H1 (cell line): Measurements from ENCODE around the gene LCAT. TPM values are rescaled to one million over a fixed set of nuclear protein-coding genes. Genes with fewer than 3 reads are reported as not detected.

Experiments
- CTCF ChIA-PET: fragments of 300-600 bp; sonication (Branson Sonifier 250); formaldehyde crosslinking; loops from one replicate; lab custom pipeline; 2021; ENCODE audit not compliant: partially characterized antibody; lab: Charles Lee
- POLR2A ChIA-PET: fragments of 300-600 bp; sonication (Branson Sonifier 250); formaldehyde crosslinking; loops from one replicate; lab custom pipeline; 2021; ENCODE audit warnings: inconsistent platforms; ENCODE audit not compliant: partially characterized antibody; lab: Charles Lee
- DNase-seq, 2 experiments: peaks; one replicate each; pipeline versions ENCODE4 v3.0.0 to v3.0.0-alpha.2; 2010 to 2022; ENCODE audit warnings: low spot score in 2 of 2, low read depth in 1 of 2, mixed read lengths in 1 of 2
- FAIRE-seq: peaks from 2 replicates; lab custom pipeline; 2011; peaks lifted over from hg19 to GRCh38; lab: Jason Lieb, UNC
- H2AFZ ChIP-seq: 2 replicates; pipeline ENCODE4 v1.8.1; 2012; ENCODE audit warnings: low read length, inconsistent platforms
- H2AK5ac ChIP-seq: 2 replicates; pipeline ENCODE4 v1.6.1; 2013; ENCODE audit warnings: low read depth, low read length
- H2BK120ac ChIP-seq: replicated peaks from 2 replicates; pipeline ENCODE3; 2013; ENCODE audit warnings: low read depth, low read length, inconsistent platforms
- H2BK12ac ChIP-seq: 2 replicates; pipeline ENCODE4 v1.6.1; 2013; ENCODE audit warnings: low read depth, low read length
- H2BK15ac ChIP-seq: 2 replicates; pipeline ENCODE4 v1.6.1; 2013; ENCODE audit warnings: low read length
- H2BK20ac ChIP-seq: 2 replicates; pipeline ENCODE4 v1.6.1; 2013; ENCODE audit warnings: low read length
- H2BK5ac ChIP-seq: 2 replicates; pipeline ENCODE4 v1.6.1; 2013; ENCODE audit warnings: low read depth, low read length
- H3K14ac ChIP-seq: 2 replicates; pipeline ENCODE4 v1.6.1; 2013; ENCODE audit warnings: inconsistent platforms; ENCODE audit not compliant: insufficient read length
- H3K18ac ChIP-seq: 2 replicates; pipeline ENCODE4 v1.6.1; 2013; ENCODE audit warnings: low read length; ENCODE audit errors: extremely low read depth
- H3K23ac ChIP-seq: 2 replicates; pipeline ENCODE4 v1.6.1; 2013; ENCODE audit warnings: inconsistent platforms; ENCODE audit not compliant: insufficient read length
- H3K23me2 ChIP-seq: 2 replicates; pipeline ENCODE4 v1.6.1; 2013; ENCODE audit warnings: low read depth, low read length
- H3K27ac ChIP-seq: 2 replicates; pipeline ENCODE4 v1.6.1; 2011; ENCODE audit warnings: low read depth, low read length, inconsistent platforms
- H3K27me3 ChIP-seq, 4 experiments: replicated peaks in 1 of 4; 1 replicate in 1 of 4; 2 replicates in 3 of 4; pipeline versions ENCODE4 v1.6.1 to v1.8.1; 2011 to 2013; ENCODE audit warnings: low read length in 3 of 4, mild to moderate bottlenecking in 3 of 4, inconsistent platforms in 2 of 4, mixed read lengths in 2 of 4, moderate library complexity in 1 of 4; ENCODE audit not compliant: control insufficient read depth in 3 of 4, insufficient read depth in 3 of 4; ENCODE audit errors: extremely low read depth in 1 of 4
- H3K36me3 ChIP-seq, 4 experiments: 2 replicates each; pipeline versions ENCODE4 v1.6.1 to v1.8.1; 2011 to 2013; ENCODE audit warnings: mild to moderate bottlenecking in 4 of 4, low read length in 3 of 4, moderate library complexity in 2 of 4, control low read depth in 1 of 4, inconsistent platforms in 1 of 4; ENCODE audit not compliant: insufficient read depth in 4 of 4, control insufficient read depth in 2 of 4
- H3K4ac ChIP-seq: replicated peaks from 2 replicates; pipeline ENCODE3; 2013; ENCODE audit warnings: low read length, low read depth, mixed read lengths, inconsistent platforms; ENCODE audit not compliant: insufficient read length
- H3K4me1 ChIP-seq, 4 experiments: replicated peaks in 1 of 4; 1 replicate in 1 of 4; 2 replicates in 3 of 4; pipeline versions ENCODE4 v1.6.1 to v1.8.1; 2011 to 2013; ENCODE audit warnings: low read length in 3 of 4, inconsistent platforms in 2 of 4, mixed read lengths in 1 of 4; ENCODE audit not compliant: insufficient read depth in 4 of 4, control insufficient read depth in 3 of 4
- H3K4me2 ChIP-seq, 2 experiments: 2 replicates each; pipeline versions ENCODE4 v1.6.1 to v1.8.1; 2011 to 2013; ENCODE audit warnings: low read depth in 2 of 2, low read length in 2 of 2, control low read depth in 1 of 2, inconsistent platforms in 1 of 2, mild to moderate bottlenecking in 1 of 2; ENCODE audit not compliant: insufficient read depth in 1 of 2
- H3K4me3 ChIP-seq, 4 experiments: fragments of 200-600, 300-600 bp in 1 of 4; sonication (generic), shearing (Covaris generic), sonication (Bioruptor Twin) in 1 of 4; 2 replicates each; pipeline versions ENCODE4 v1.5.1 to v1.8.1; 2011 to 2016; ENCODE audit warnings: low read length in 4 of 4, low read depth in 3 of 4, control low read depth in 2 of 4, inconsistent platforms in 2 of 4, mild to moderate bottlenecking in 2 of 4, mixed read lengths in 1 of 4, moderate library complexity in 1 of 4; ENCODE audit not compliant: insufficient read depth in 2 of 4; ENCODE audit errors: extremely low read depth in 1 of 4
- H3K56ac ChIP-seq: replicated peaks from 2 replicates; pipeline ENCODE3; 2013; ENCODE audit warnings: low read depth, mild to moderate bottlenecking, mixed read lengths, low read length, inconsistent platforms; ENCODE audit not compliant: insufficient read length
- H3K79me1 ChIP-seq: 2 replicates; pipeline ENCODE4 v1.6.1; 2013; ENCODE audit warnings: low read depth, low read length, control low read depth
- H3K79me2 ChIP-seq, 2 experiments: 2 replicates each; pipeline versions ENCODE4 v1.6.1 to v1.8.1; 2012 to 2013; ENCODE audit warnings: low read length in 2 of 2, mild to moderate bottlenecking in 2 of 2, inconsistent platforms in 1 of 2; ENCODE audit not compliant: insufficient read depth in 2 of 2, control insufficient read depth in 1 of 2
- H3K9ac ChIP-seq, 4 experiments: replicated peaks in 1 of 4; 1 replicate in 1 of 4; 2 replicates in 3 of 4; pipeline versions ENCODE4 v1.6.1 to v1.8.1; 2011 to 2013; ENCODE audit warnings: low read depth in 3 of 4, low read length in 3 of 4, control low read depth in 2 of 4, mild to moderate bottlenecking in 2 of 4, moderate library complexity in 2 of 4, inconsistent platforms in 1 of 4; ENCODE audit errors: extremely low read depth in 1 of 4
- H3K9me3 ChIP-seq, 2 experiments: 2 replicates each; pipeline versions ENCODE4 v1.6.1 to v1.8.1; 2012 to 2013; ENCODE audit warnings: mild to moderate bottlenecking in 2 of 2, moderate library complexity in 2 of 2, control low read depth in 1 of 2, inconsistent platforms in 1 of 2, low read depth in 1 of 2, low read length in 1 of 2, mixed read lengths in 1 of 2; ENCODE audit not compliant: insufficient read depth in 2 of 2
- H4K20me1 ChIP-seq, 2 experiments: replicated peaks in 1 of 2; 2 replicates each; pipeline versions ENCODE3 to v1.8.1; 2011 to 2013; ENCODE audit warnings: inconsistent platforms in 2 of 2, low read length in 2 of 2, mild to moderate bottlenecking in 1 of 2; ENCODE audit not compliant: insufficient read depth in 2 of 2, control insufficient read depth in 1 of 2
- H4K5ac ChIP-seq: 2 replicates; pipeline ENCODE4 v1.6.1; 2013; ENCODE audit warnings: low read length, low read depth, mixed read lengths, inconsistent platforms; ENCODE audit not compliant: insufficient read length
- H4K8ac ChIP-seq: 2 replicates; pipeline ENCODE4 v1.8.0; 2013; ENCODE audit warnings: mild to moderate bottlenecking, moderate library complexity, low read length, inconsistent platforms; ENCODE audit not compliant: insufficient read depth; ENCODE audit errors: extremely low read depth
- H4K91ac ChIP-seq: replicated peaks from 2 replicates; pipeline ENCODE3; 2013; ENCODE audit warnings: low read length, mixed read lengths, inconsistent platforms; ENCODE audit not compliant: insufficient read length
- ASH2L ChIP-seq: fragments of 200-600, 300-600 bp; sonication (generic); IDR thresholded peaks from one replicate; pipeline ENCODE4 v1.7.1; 2017; ENCODE audit warnings: low read length
- BACH1 ChIP-seq: IDR thresholded peaks from 2 replicates; pipeline ENCODE4 v1.6.1; 2012; ENCODE audit warnings: low read length, improper control_type of control experiment
- CBX5 ChIP-seq: fragments of 300-800, 300-1000 bp; sonication (generic); IDR thresholded peaks from 2 replicates; pipeline ENCODE4 v1.7.1; 2016; ENCODE audit warnings: antibody characterized with exemption, low read length, low read depth
- CTBP2 ChIP-seq: IDR thresholded peaks from 2 replicates; pipeline ENCODE4 v1.7.0; 2011; ENCODE audit warnings: borderline replicate concordance, mild to moderate bottlenecking, moderate library complexity, mixed read lengths, low read length; ENCODE audit not compliant: insufficient read depth, insufficient read length
- E2F6 ChIP-seq: IDR thresholded peaks from 2 replicates; pipeline ENCODE4 v1.6.1; 2012; ENCODE audit warnings: inconsistent platforms
- GABPA ChIP-seq: IDR thresholded peaks from 2 replicates; pipeline ENCODE4 v1.6.1; 2011; ENCODE audit warnings: mild to moderate bottlenecking, low read length, moderate library complexity, borderline replicate concordance; ENCODE audit not compliant: insufficient read depth
- MAX ChIP-seq: IDR thresholded peaks from 2 replicates; pipeline ENCODE4 v1.6.1; 2012; ENCODE audit warnings: inconsistent platforms
- SIX5 ChIP-seq: IDR thresholded peaks from 2 replicates; pipeline ENCODE4 v1.6.1; 2011; ENCODE audit warnings: mild to moderate bottlenecking, low read depth, low read length
- SP2 ChIP-seq: IDR thresholded peaks from 2 replicates; pipeline ENCODE4 v1.6.1; 2012; ENCODE audit warnings: mild to moderate bottlenecking, low read length, inconsistent platforms
- SP4 ChIP-seq: IDR thresholded peaks from 2 replicates; pipeline ENCODE4 v1.6.1; 2012; ENCODE audit warnings: low read length, inconsistent platforms
- TBP ChIP-seq: IDR thresholded peaks from 2 replicates; pipeline ENCODE4 v1.6.1; 2011; ENCODE audit warnings: low read depth, low read length, improper control_type of control experiment
- TCF12 ChIP-seq: IDR thresholded peaks from 2 replicates; pipeline ENCODE4 v1.6.1; 2011; ENCODE audit warnings: low read depth, mild to moderate bottlenecking, low read length
- TEAD4 ChIP-seq: IDR thresholded peaks from 2 replicates; pipeline ENCODE4 v1.6.1; 2012; ENCODE audit warnings: low read depth, low read length, inconsistent platforms, mixed read lengths
- YY1 ChIP-seq: IDR thresholded peaks from 2 replicates; pipeline ENCODE4 v1.6.1; 2011; ENCODE audit warnings: low read depth, mild to moderate bottlenecking, low read length
- WGBS, 2 experiments: shearing (Covaris generic) in 1 of 2; methylation state at CpG; one replicate each; pipeline versions ENCODE4 v1.1.6 to v1.1.7; 2013 to 2015; ENCODE audit warnings: low lambda C conversion rate in 2 of 2, mixed read lengths in 2 of 2, inconsistent platforms in 1 of 2, low coverage in 1 of 2, missing lambda C conversion rate in 1 of 2; ENCODE audit not compliant: insufficient replicate concordance in 2 of 2, insufficient coverage in 1 of 2, insufficient read length in 1 of 2; ENCODE audit errors: extremely low coverage in 1 of 2, missing lambda C conversion rate in 1 of 2; 5-methylcytosine and 5-hydroxymethylcytosine counted together
- polyA plus RNA-seq, 7 experiments: library from polyadenylated mRNA; depleted of rRNA in 3 of 7; stranded (reverse) in 5 of 7; unstranded in 2 of 7; fragments of >200 nt in 5 of 7; fragments of 200-250 nt in 2 of 7; gene quantifications; 1 replicate in 5 of 7; 2 replicates in 1 of 7; 4 replicates in 1 of 7; pipeline versions ENCODE4 v1.2.1 to v1.2.3, GENCODE V29; 2011 to 2013; ENCODE audit warnings: missing spikeins in 2 of 7, mixed read lengths in 2 of 7
- total RNA-seq: library from RNA; stranded (reverse); fragmentation: NEBNext Ultra II Directional; extraction: Animal tissue kit (Norgen Biotek cat#: 25700); gene quantifications from 2 replicates; pipeline ENCODE4 v1.2.1, GENCODE V29; 2021

The LCAT gene
- total and polyA plus RNA-seq, 2 of the 8 experiments (the other 6 are each of a cell fraction or from before 2014, with no cell fraction given), result 9.4 to 19.6 TPM

GRCh38 chr16:67945392-67945933 is 1.5 kb upstream of the LCAT start:
- Histone ChIP-seq H3K23me2 (no peaks in the 10 kb centered on the region), H3K4me3 (no peak overlapping the region), H3K27me3 (no peaks in the 10 kb centered on the region), H3K36me3 (peaks cover 5 to 44% (median 17%) of the 10 kb centered on the region in 4 experiments; a peak in 6 of 8 replicates), H3K14ac (no peak overlapping the region), H2AK5ac (no peak overlapping the region), H2BK120ac (no peak overlapping the region), H2BK20ac (no peak overlapping the region), H2AFZ (no peak overlapping the region), H2BK12ac (no peak overlapping the region), H4K91ac (no peak overlapping the region), H3K56ac (no peak overlapping the region), H2BK15ac (no peak overlapping the region), H3K79me1 (peaks cover 2% of the 10 kb centered on the region; the same call in 1 of the 2 replicates), H3K23ac (no peak overlapping the region), H3K79me2 (no peaks in the 10 kb centered on the region), H3K18ac (no peak overlapping the region), H3K4me2 (no peak overlapping the region), H2BK5ac (no peak overlapping the region), H4K20me1 (peaks cover 15 to 41% of the 10 kb centered on the region in 2 experiments), H3K4me1 (no peaks in the 10 kb centered on the region; a peak in 1 of 7 replicates), H3K27ac (no peak overlapping the region), H3K4ac (no peak overlapping the region), H3K9me3 (no peaks in the 10 kb centered on the region), H4K5ac (no peak overlapping the region), H3K9ac (no peak overlapping the region; a peak in 1 of 7 replicates), H4K8ac (no peak overlapping the region)
- ChIA-PET CTCF (interaction anchor here (0.6 to 27.1 kb wide), 5 partner anchors 9 to 504 kb away, joined by 3 to 623 read pairs (median 4); partner anchors contain the start of genes EDC4, NRN1L, PSKH1 and PSMB10), POLR2A (interaction anchor here (1.0 to 2.6 kb wide), 6 partner anchors 10 to 290 kb away, joined by 3 to 23 read pairs (median 3); partner anchors contain the start of genes DDX28, DPEP2NB, DUS2 and ESRP2)
- 96% methylated on average over 24 of the region's 24 CpGs; no CpG with 5 or more reads in 1 of the 2 experiments for WGBS, 2 experiments
- DNase-seq, result no peak
- FAIRE-seq, result no peak
- TF ChIP-seq ASH2L, result no peak
- no peak for TF ChIP-seq SP2
- TF ChIP-seq MAX, result no peak
- no peak for TF ChIP-seq SP4
- no peak for TF ChIP-seq TCF12
- no peak for TF ChIP-seq CTBP2
- no peak for TF ChIP-seq SIX5
- no peak for TF ChIP-seq BACH1
- TF ChIP-seq E2F6, result no peak
- no peak for TF ChIP-seq TBP
- no peak for TF ChIP-seq TEAD4
- TF ChIP-seq YY1, result no peak
- no peak for TF ChIP-seq CBX5
- TF ChIP-seq GABPA, result no peak
